OCI-LY7 (cell line): ENCODE data around the gene TTLL7.
"Not testable (repeated sequence)": the region's sequence is repeated elsewhere in the genome, so short reads cannot be mapped to it uniquely, and the experiment has no call there.

ENCODE experiments used
- EZH2phosphoT487 ChIP-seq: fragments of 200-600 bp; sonication (generic); IDR thresholded peaks from 2 replicates; pipeline ENCODE4 v1.6.1; 2018; ENCODE audit warnings: low read depth, borderline replicate concordance, mild to moderate bottlenecking, mixed run types, antibody characterized with exemption, low read length, moderate library complexity, mixed read lengths
- TF ChIP-seq, protein P1 (sequence below): fragments of 200-600 bp; sonication (generic); conservative IDR thresholded peaks from 2 replicates; pipeline ENCODE4 v1.5.1; 2014; ENCODE audit warnings: mild to moderate bottlenecking, antibody characterized with exemption, low read length, moderate library complexity, mixed read lengths

DNA sequence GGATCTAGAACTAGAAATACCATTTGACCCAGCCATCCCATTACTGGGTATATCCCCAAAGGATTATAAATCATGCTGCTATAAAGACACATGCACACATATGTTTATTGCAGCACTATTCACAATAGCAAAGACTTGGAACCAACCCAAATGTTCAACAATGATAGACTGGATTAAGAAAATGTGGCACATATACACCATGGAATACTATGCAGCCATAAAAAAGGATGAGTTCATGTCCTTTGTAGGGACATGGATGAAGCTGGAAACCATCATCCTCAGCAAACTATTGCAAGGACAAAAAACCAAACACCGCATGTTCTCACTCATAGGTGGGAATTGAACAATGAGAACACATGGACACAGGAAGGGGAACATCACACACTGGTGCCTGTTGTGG, 82.8 kb downstream of the TTLL7 start:
- TF ChIP-seq, protein P1, sequence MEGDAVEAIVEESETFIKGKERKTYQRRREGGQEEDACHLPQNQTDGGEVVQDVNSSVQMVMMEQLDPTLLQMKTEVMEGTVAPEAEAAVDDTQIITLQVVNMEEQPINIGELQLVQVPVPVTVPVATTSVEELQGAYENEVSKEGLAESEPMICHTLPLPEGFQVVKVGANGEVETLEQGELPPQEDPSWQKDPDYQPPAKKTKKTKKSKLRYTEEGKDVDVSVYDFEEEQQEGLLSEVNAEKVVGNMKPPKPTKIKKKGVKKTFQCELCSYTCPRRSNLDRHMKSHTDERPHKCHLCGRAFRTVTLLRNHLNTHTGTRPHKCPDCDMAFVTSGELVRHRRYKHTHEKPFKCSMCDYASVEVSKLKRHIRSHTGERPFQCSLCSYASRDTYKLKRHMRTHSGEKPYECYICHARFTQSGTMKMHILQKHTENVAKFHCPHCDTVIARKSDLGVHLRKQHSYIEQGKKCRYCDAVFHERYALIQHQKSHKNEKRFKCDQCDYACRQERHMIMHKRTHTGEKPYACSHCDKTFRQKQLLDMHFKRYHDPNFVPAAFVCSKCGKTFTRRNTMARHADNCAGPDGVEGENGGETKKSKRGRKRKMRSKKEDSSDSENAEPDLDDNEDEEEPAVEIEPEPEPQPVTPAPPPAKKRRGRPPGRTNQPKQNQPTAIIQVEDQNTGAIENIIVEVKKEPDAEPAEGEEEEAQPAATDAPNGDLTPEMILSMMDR: not testable (repeated sequence)
- TF ChIP-seq EZH2phosphoT487: not testable (repeated sequence)
